Neural progenitor cell (in vitro differentiated cells): ENCODE data around the gene PLAC8. TPM values are rescaled to one million over a fixed set of nuclear protein-coding genes. Genes with fewer than 3 reads are reported as not detected.
"Not testable (repeated sequence)": the region's sequence is repeated elsewhere in the genome, so short reads cannot be mapped to it uniquely, and the experiment has no call there.

Experiments
- DNase-seq: peaks from one replicate; pipeline ENCODE4 v3.0.0-alpha.2; 2016; ENCODE audit warnings: low spot score
- H2AFZ ChIP-seq: fragments of 200-600 bp; sonication (generic); replicated peaks from 2 replicates; pipeline ENCODE4 v1.6.1; 2016; ENCODE audit warnings: antibody characterized with exemption
- H3F3A ChIP-seq: fragments of 200-600 bp; sonication (generic); 2 replicates; pipeline ENCODE4 v1.6.1; 2016; ENCODE audit warnings: antibody characterized with exemption, low read depth
- H3K27ac ChIP-seq: fragments of 200-600 bp; sonication (generic); 2 replicates; pipeline ENCODE4 v1.5.1; 2016; ENCODE audit warnings: mild to moderate bottlenecking
- H3K27me3 ChIP-seq: fragments of 200-600 bp; sonication (generic); 2 replicates; pipeline ENCODE4 v1.6.1; 2016; ENCODE audit warnings: mild to moderate bottlenecking, moderate library complexity
- H3K36me3 ChIP-seq: fragments of 200-600 bp; sonication (generic); 2 replicates; pipeline ENCODE4 v1.5.1; 2016
- H3K4me1 ChIP-seq: fragments of 200-600 bp; sonication (generic); 2 replicates; pipeline ENCODE4 v1.6.1; 2016; ENCODE audit warnings: mixed run types
- H3K4me2 ChIP-seq: fragments of 200-600 bp; sonication (generic); 2 replicates; pipeline ENCODE4 v1.6.1; 2016
- H3K4me3 ChIP-seq: fragments of 200-600 bp; sonication (generic); 2 replicates; pipeline ENCODE4 v1.5.1; 2016
- H3K79me2 ChIP-seq: fragments of 200-600 bp; sonication (generic); 2 replicates; pipeline ENCODE4 v1.6.1; 2016; ENCODE audit warnings: low read depth
- H3K9ac ChIP-seq: fragments of 200-600 bp; sonication (generic); 2 replicates; pipeline ENCODE4 v1.6.1; 2016
- H3K9me3 ChIP-seq: fragments of 200-600 bp; sonication (generic); 2 replicates; pipeline ENCODE4 v1.5.1; 2016; ENCODE audit warnings: low read depth
- H4K20me1 ChIP-seq: fragments of 200-600 bp; sonication (generic); 2 replicates; pipeline ENCODE4 v1.6.1; 2016; ENCODE audit warnings: low read depth
- H3K27ac Mint-ChIP-seq: 3 replicates; pipeline ENCODE4 v1.8.0; 2021; ENCODE audit warnings: mixed read lengths
- H3K27me3 Mint-ChIP-seq: 2 replicates; pipeline ENCODE4 v1.8.0; 2022; ENCODE audit warnings: low read depth, mild to moderate bottlenecking, inconsistent platforms, moderate library complexity, mixed read lengths; ENCODE audit not compliant: insufficient read depth
- H3K36me3 Mint-ChIP-seq: 3 replicates; pipeline ENCODE4 v1.8.0; 2021; ENCODE audit warnings: mixed read lengths
- H3K4me1 Mint-ChIP-seq: 3 replicates; pipeline ENCODE4 v1.8.0; 2021; ENCODE audit warnings: mixed read lengths
- H3K4me3 Mint-ChIP-seq: 3 replicates; pipeline ENCODE4 v1.8.0; 2021; ENCODE audit warnings: mild to moderate bottlenecking, moderate library complexity, mixed read lengths
- H3K9me3 Mint-ChIP-seq: 3 replicates; pipeline ENCODE4 v1.8.0; 2020; ENCODE audit warnings: mixed read lengths
- CTCF ChIP-seq: fragments of 200-600 bp; sonication (generic); IDR thresholded peaks from 2 replicates; pipeline ENCODE4 v1.5.1; 2017; ENCODE audit warnings: antibody characterized with exemption, mild to moderate bottlenecking
- EZH2 ChIP-seq: fragments of 200-600 bp; sonication (generic); IDR thresholded peaks from 2 replicates; pipeline ENCODE4 v1.6.1; 2017; ENCODE audit warnings: antibody characterized with exemption, mild to moderate bottlenecking, moderate library complexity
- EZH2phosphoT487 ChIP-seq: fragments of 200-600 bp; sonication (generic); IDR thresholded peaks from 2 replicates; pipeline ENCODE4 v1.6.1; 2017; ENCODE audit warnings: antibody characterized with exemption
- total RNA-seq: library from RNA; depleted of rRNA; stranded (reverse); fragments of >200 nt; gene quantifications from 2 replicates; pipeline ENCODE4 v1.2.3, GENCODE V29; 2015; ENCODE audit warnings: low replicate concordance

Gene PLAC8
- total RNA-seq, 1 donor from 2014 or later: 0.15 TPM

GRCh38 chr4:83083925-83084475, 30.5 kb downstream of the PLAC8 start:
- Mint-ChIP-seq H3K9me3 (peaks cover 2% of the 10 kb centered on the region), H3K27me3 (peaks cover 5% of the 10 kb centered on the region), H3K27ac (no peak overlapping the region), H3K36me3 (no peaks in the 10 kb centered on the region), H3K4me3 (no peak overlapping the region), H3K4me1 (no peaks in the 10 kb centered on the region)
- H3K4me1 ChIP-seq: no peaks in the 10 kb centered on the region
- no peaks in the 10 kb centered on the region for H3K36me3 ChIP-seq
- no peaks in the 10 kb centered on the region for H3K9me3 ChIP-seq
- H3K9ac ChIP-seq: no peak overlapping the region
- no peaks in the 10 kb centered on the region for H3F3A ChIP-seq
- no peaks in the 10 kb centered on the region for H3K27me3 ChIP-seq
- DNase-seq: no peak
- no peak for TF ChIP-seq EZH2phosphoT487
- no peak for TF ChIP-seq EZH2
- no peak overlapping the region for H3K4me2 ChIP-seq
- H3K4me3 ChIP-seq: no peak overlapping the region
- no peak overlapping the region for H3K27ac ChIP-seq
- H3K79me2 ChIP-seq: no peaks in the 10 kb centered on the region
- no peak overlapping the region for H2AFZ ChIP-seq
- H4K20me1 ChIP-seq: no peaks in the 10 kb centered on the region

- Histone ChIP-seq H3K27me3 (no peaks in the 10 kb centered on the region), H3K27ac (no peak overlapping the region), H2AFZ (no peak overlapping the region), H3F3A (no peaks in the 10 kb centered on the region), H3K4me2 (no peak overlapping the region), H3K79me2 (no peaks in the 10 kb centered on the region), H3K9ac (no peak overlapping the region), H4K20me1 (no peaks in the 10 kb centered on the region), H3K4me1 (no peaks in the 10 kb centered on the region), H3K4me3 (no peak overlapping the region), H3K36me3 (no peaks in the 10 kb centered on the region), H3K9me3 (no peaks in the 10 kb centered on the region)
- no peak for TF ChIP-seq CTCF
- TF ChIP-seq EZH2: no peak
- no peak for TF ChIP-seq EZH2phosphoT487
- H3K9me3 Mint-ChIP-seq: peaks cover 2% of the 10 kb centered on the region
- no peak overlapping the region for H3K4me3 Mint-ChIP-seq
- no peak overlapping the region for H3K27ac Mint-ChIP-seq
- peaks cover 5% of the 10 kb centered on the region for H3K27me3 Mint-ChIP-seq
- DNase-seq: no peak
- H3K36me3 Mint-ChIP-seq: no peaks in the 10 kb centered on the region
- H3K4me1 Mint-ChIP-seq: no peaks in the 10 kb centered on the region
These were observed 31.8 kb downstream of the PLAC8 start for GRCh38 chr4:83082777-83083176.

GRCh38 chr4:83080561-83080960, 34.0 kb downstream of the PLAC8 start:
- H2AFZ ChIP-seq: no peak overlapping the region
- no peak overlapping the region for H3K4me2 ChIP-seq
- H3F3A ChIP-seq: no peaks in the 10 kb centered on the region
- Mint-ChIP-seq H3K4me3 (no peak overlapping the region), H3K4me1 (no peaks in the 10 kb centered on the region), H3K27me3 (peaks cover 2% of the 10 kb centered on the region), H3K27ac (no peak overlapping the region), H3K9me3 (peaks cover 2% of the 10 kb centered on the region), H3K36me3 (peaks cover 10% of the 10 kb centered on the region)
- H4K20me1 ChIP-seq: no peaks in the 10 kb centered on the region
- no peak overlapping the region for H3K27ac ChIP-seq
- no peak overlapping the region for H3K4me3 ChIP-seq
- H3K9ac ChIP-seq: no peak overlapping the region
- no peaks in the 10 kb centered on the region for H3K27me3 ChIP-seq
- no peak for DNase-seq
- H3K4me1 ChIP-seq: no peaks in the 10 kb centered on the region
- no peaks in the 10 kb centered on the region for H3K36me3 ChIP-seq
- no peaks in the 10 kb centered on the region for H3K9me3 ChIP-seq
- no peaks in the 10 kb centered on the region for H3K79me2 ChIP-seq
- no peak for TF ChIP-seq EZH2phosphoT487
- TF ChIP-seq CTCF: no peak
- TF ChIP-seq EZH2: no peak

GRCh38 chr4:83075311-83076095, 39.0 kb downstream of the PLAC8 start:
- Histone ChIP-seq H4K20me1 (no peaks in the 10 kb centered on the region), H2AFZ (no peak overlapping the region), H3K4me2 (no peak overlapping the region), H3F3A (no peaks in the 10 kb centered on the region), H3K9ac (no peak overlapping the region), H3K9me3 (no peaks in the 10 kb centered on the region), H3K27me3 (no peaks in the 10 kb centered on the region), H3K36me3 (no peaks in the 10 kb centered on the region), H3K27ac (no peak overlapping the region), H3K4me3 (no peak overlapping the region), H3K4me1 (no peaks in the 10 kb centered on the region), H3K79me2 (no peaks in the 10 kb centered on the region)
- no peaks in the 10 kb centered on the region for H3K4me1 Mint-ChIP-seq
- peaks cover 10% of the 10 kb centered on the region for H3K36me3 Mint-ChIP-seq
- DNase-seq: no peak
- TF ChIP-seq EZH2phosphoT487: no peak
- no peak for TF ChIP-seq EZH2
- no peak for TF ChIP-seq CTCF
- no peak overlapping the region for H3K27ac Mint-ChIP-seq
- no peak overlapping the region for H3K4me3 Mint-ChIP-seq
- H3K9me3 Mint-ChIP-seq: no peaks in the 10 kb centered on the region
- peaks cover 2% of the 10 kb centered on the region for H3K27me3 Mint-ChIP-seq

- H3K36me3 ChIP-seq, H3K4me3 Mint-ChIP-seq, H3K9me3 ChIP-seq, H3K9me3 Mint-ChIP-seq, H3K9ac ChIP-seq, H3K4me2 ChIP-seq, DNase-seq, H3K4me1 Mint-ChIP-seq, H3K4me1 ChIP-seq, H2AFZ ChIP-seq, H4K20me1 ChIP-seq, H3K27ac Mint-ChIP-seq, H3K27ac ChIP-seq, H3K4me3 ChIP-seq, H3F3A ChIP-seq, H3K27me3 ChIP-seq, H3K79me2 ChIP-seq, H3K27me3 Mint-ChIP-seq: not testable (repeated sequence)
- H3K36me3 Mint-ChIP-seq: peaks cover 14% of the 10 kb centered on the region
These were observed 39.7 kb downstream of the PLAC8 start for GRCh38 chr4:83074783-83075182.
